Brain microvascular endothelial cell (primary cell): Measurements from ENCODE around the gene VGLL3.

Experiments
- DNase-seq: peaks from one replicate; pipeline ENCODE4 v3.0.0-alpha.2; 2020
- H3K27ac ChIP-seq: fragments of 250-450 bp; sonication (Bioruptor Pico); 2 replicates; pipeline ENCODE4 v1.5.1; 2020; ENCODE audit warnings: mild to moderate bottlenecking, moderate library complexity
- H3K27me3 ChIP-seq: fragments of 250-450 bp; sonication (Bioruptor Pico); replicated peaks from 2 replicates; pipeline ENCODE4 v1.5.1; 2020; ENCODE audit warnings: mild to moderate bottlenecking
- H3K36me3 ChIP-seq: fragments of 250-450 bp; sonication (Bioruptor Pico); replicated peaks from 2 replicates; pipeline ENCODE4 v1.5.1; 2020; ENCODE audit warnings: mild to moderate bottlenecking
- H3K4me3 ChIP-seq: 2 replicates; pipeline ENCODE4 v1.5.1; 2011; ENCODE audit warnings: low read depth, mild to moderate bottlenecking, control low read depth, low read length, moderate library complexity
- CTCF ChIP-seq: IDR thresholded peaks from 2 replicates; pipeline ENCODE4 v1.5.1; 2011; ENCODE audit warnings: low read depth, mild to moderate bottlenecking, moderate library complexity, low read length, control low read depth, inconsistent platforms; ENCODE audit errors: missing control alignments
- in situ Hi-C: cut with HindIII; loops from 2 replicates; pipeline ENCODE4 v1.10.0; 2017; ENCODE audit warnings: low sequenced_read_pairs, low pct_ligation_motif_present

VGLL3 gene

GRCh38 chr3:86914670-86915069 lies 76.3 kb downstream of the VGLL3 start:
- H3K27ac ChIP-seq, result no peak overlapping the region
- no peaks in the 10 kb centered on the region for H3K36me3 ChIP-seq
- in situ Hi-C loops, result no loop called here

GRCh38 chr3:86913160-86913559 lies 77.8 kb downstream of the VGLL3 start:
- in situ Hi-C loops, result no loop called here
- Histone ChIP-seq H3K27ac (no peak overlapping the region), H3K4me3 (no peak overlapping the region), H3K27me3 (no peaks in the 10 kb centered on the region), H3K36me3 (no peaks in the 10 kb centered on the region)
- no peak for DNase-seq
- no peak for TF ChIP-seq CTCF

More at GRCh38 chr3:86914670-86915069, 76.3 kb downstream of the VGLL3 start:
- Histone ChIP-seq H3K27me3 (no peaks in the 10 kb centered on the region), H3K4me3 (no peak overlapping the region)
- DNase-seq, result no peak
- no peak for TF ChIP-seq CTCF

- DNase-seq, result no peak
- in situ Hi-C loops, result no loop called here
- Histone ChIP-seq H3K27ac (no peak overlapping the region), H3K4me3 (no peak overlapping the region), H3K36me3 (no peaks in the 10 kb centered on the region), H3K27me3 (no peaks in the 10 kb centered on the region)
- no peak for TF ChIP-seq CTCF
Observed at GRCh38 chr3:86895202-86895601, 95.7 kb downstream of the VGLL3 start.

- no peak overlapping the region for H3K4me3 ChIP-seq
- H3K27me3 ChIP-seq, result no peaks in the 10 kb centered on the region
- H3K27ac ChIP-seq, result no peak overlapping the region
- H3K36me3 ChIP-seq, result no peaks in the 10 kb centered on the region
- in situ Hi-C loops, result no loop called here
- no peak for TF ChIP-seq CTCF
- no peak for DNase-seq
Observed at GRCh38 chr3:86890741-86891396, 100.1 kb downstream of the VGLL3 start.
